SK-N-SH (cell line): ENCODE results near the gene MYLK4. TPM values are rescaled to one million over a fixed set of nuclear protein-coding genes. Genes with fewer than 3 reads are reported as not detected.

ENCODE experiments used
- CTCF ChIA-PET: fragments of 300-600, 350-600 bp; formaldehyde crosslinking; extraction: SDS; loops from one replicate; lab custom pipeline; 2021; lab: Yijun Ruan, JAX
- POLR2A ChIA-PET: fragments of 350-600 bp; sonication (Branson Sonifier 250); formaldehyde crosslinking; extraction: SDS; loops from one replicate; lab custom pipeline; 2020; ENCODE audit warnings: antibody characterized with exemption, inconsistent platforms; lab: Yijun Ruan, JAX
- DNase-seq: peaks from one replicate; pipeline ENCODE4 v3.0.0; 2012
- H2AFZ ChIP-seq: fragments of 200-600 bp; sonication (generic); 2 replicates; pipeline ENCODE4 v1.8.1; 2016; ENCODE audit warnings: antibody characterized with exemption, mild to moderate bottlenecking, low read depth
- H3F3A ChIP-seq: fragments of 200-600 bp; sonication (generic); replicated peaks from 2 replicates; pipeline ENCODE3; 2016; ENCODE audit warnings: antibody characterized with exemption, mild to moderate bottlenecking; ENCODE audit not compliant: insufficient read depth
- H3K27ac ChIP-seq, 2 experiments: fragments of 200-500 bp in 1 of 2; fragments of 200-600 bp in 1 of 2; sonication (Bioruptor generic) in 1 of 2; sonication (generic), shearing (Covaris generic) in 1 of 2; 2 replicates each; pipeline versions ENCODE4 v1.5.1 to v1.6.1; 2014 to 2016; ENCODE audit warnings: low read depth in 2 of 2, inconsistent platforms in 1 of 2, low read length in 1 of 2, mild to moderate bottlenecking in 1 of 2, mixed read lengths in 1 of 2
- H3K27me3 ChIP-seq: fragments of 200-600 bp; sonication (generic), shearing (Covaris generic); 2 replicates; pipeline ENCODE4 v1.6.1; 2016; ENCODE audit warnings: mixed run types; ENCODE audit not compliant: insufficient read depth
- H3K36me3 ChIP-seq, 2 experiments: fragments of 200-500 bp in 1 of 2; fragments of 200-600 bp in 1 of 2; sonication (Bioruptor generic) in 1 of 2; sonication (generic) in 1 of 2; replicated peaks in 1 of 2; 2 replicates each; pipeline versions ENCODE3 to v1.5.1; 2014 to 2016; ENCODE audit warnings: low read length in 1 of 2, mild to moderate bottlenecking in 1 of 2; ENCODE audit not compliant: insufficient read depth in 2 of 2, control insufficient read depth in 1 of 2
- H3K4me1 ChIP-seq, 2 experiments: fragments of 200-500 bp in 1 of 2; fragments of 200-600 bp in 1 of 2; sonication (Bioruptor generic) in 1 of 2; sonication (generic), shearing (Covaris generic) in 1 of 2; 2 replicates each; pipeline versions ENCODE4 v1.5.1 to v1.6.1; 2014 to 2016; ENCODE audit warnings: low read depth in 1 of 2, low read length in 1 of 2, mixed run types in 1 of 2; ENCODE audit not compliant: insufficient read depth in 2 of 2, control insufficient read depth in 1 of 2
- H3K4me2 ChIP-seq: fragments of 200-600 bp; sonication (generic), shearing (Covaris generic); 2 replicates; pipeline ENCODE4 v1.6.1; 2017; ENCODE audit warnings: mixed run types
- H3K4me3 ChIP-seq, 2 experiments: fragments of 200-500 bp in 1 of 2; fragments of 200-600 bp in 1 of 2; sonication (Bioruptor generic) in 1 of 2; sonication (generic), shearing (Covaris generic) in 1 of 2; 2 replicates each; pipeline versions ENCODE4 v1.5.1 to v1.8.1; 2014 to 2016; ENCODE audit warnings: low read depth in 2 of 2, inconsistent platforms in 1 of 2, low read length in 1 of 2, mild to moderate bottlenecking in 1 of 2, mixed read lengths in 1 of 2, moderate library complexity in 1 of 2
- H3K79me2 ChIP-seq: fragments of 200-600 bp; sonication (generic); 2 replicates; pipeline ENCODE4 v1.8.1; 2017; ENCODE audit warnings: mild to moderate bottlenecking; ENCODE audit not compliant: insufficient read depth
- H3K9ac ChIP-seq: fragments of 200-600 bp; sonication (generic); 2 replicates; pipeline ENCODE4 v1.6.1; 2017; ENCODE audit warnings: mixed run types
- H3K9me2 ChIP-seq: fragments of 200-600 bp; sonication (generic); 2 replicates; pipeline ENCODE4 v1.6.1; 2017; ENCODE audit warnings: mixed run types
- H3K9me3 ChIP-seq: fragments of 200-600 bp; sonication (generic); 2 replicates; pipeline ENCODE4 v1.6.1; 2017; ENCODE audit warnings: mixed run types, mild to moderate bottlenecking, moderate library complexity
- H4K20me1 ChIP-seq: fragments of 200-600 bp; sonication (generic); 2 replicates; pipeline ENCODE4 v1.6.1; 2017; ENCODE audit warnings: mild to moderate bottlenecking, mixed run types; ENCODE audit not compliant: insufficient read depth
- CTCF ChIP-seq: fragments of 200-600 bp; sonication (generic); IDR thresholded peaks from 2 replicates; pipeline ENCODE4 v1.6.1; 2017; ENCODE audit warnings: antibody characterized with exemption, mild to moderate bottlenecking, moderate library complexity
- EZH2phosphoT487 ChIP-seq: fragments of 200-600 bp; sonication (generic); IDR thresholded peaks from 2 replicates; pipeline ENCODE4 v1.6.1; 2017; ENCODE audit warnings: low read depth, mixed run types, mild to moderate bottlenecking, antibody characterized with exemption, moderate library complexity, borderline replicate concordance
- FOSL2 ChIP-seq: IDR thresholded peaks from 2 replicates; pipeline ENCODE4 v1.4.0; 2012; ENCODE audit warnings: low read depth, mild to moderate bottlenecking, moderate library complexity, borderline replicate concordance
- MXI1 ChIP-seq: IDR thresholded peaks from 2 replicates; pipeline ENCODE4 v1.6.1; 2012; ENCODE audit warnings: mild to moderate bottlenecking, low read depth, low read length, improper control_type of control experiment
- NFIC ChIP-seq: IDR thresholded peaks from 2 replicates; pipeline ENCODE4 v1.4.0; 2012; ENCODE audit warnings: borderline replicate concordance
- POLR2AphosphoS5 ChIP-seq: IDR thresholded peaks from 2 replicates; pipeline ENCODE4 v1.6.1; 2012; ENCODE audit warnings: low read depth, low read length
- RCOR1 ChIP-seq: fragments of 150-350 bp; IDR thresholded peaks from 2 replicates; pipeline ENCODE4 v1.6.1; 2017; ENCODE audit warnings: antibody characterized with exemption, low read length
- TAF1 ChIP-seq: IDR thresholded peaks from 2 replicates; pipeline ENCODE4 v1.6.1; 2012; ENCODE audit warnings: low read depth, mild to moderate bottlenecking, low read length, moderate library complexity, borderline replicate concordance
- TCF12 ChIP-seq: IDR thresholded peaks from 2 replicates; pipeline ENCODE4 v1.4.0; 2012
- YY1 ChIP-seq: IDR thresholded peaks from 2 replicates; pipeline ENCODE4 v1.4.0; 2012; ENCODE audit warnings: low read depth, mild to moderate bottlenecking
- ZBTB33 ChIP-seq: IDR thresholded peaks from 2 replicates; pipeline ENCODE4 v1.4.0; 2012; ENCODE audit warnings: low read depth, borderline replicate concordance
- WGBS: methylation state at CpG from one replicate; pipeline ENCODE4 v1.1.6; 2017; ENCODE audit warnings: low lambda C conversion rate; 5-methylcytosine and 5-hydroxymethylcytosine counted together
- polyA plus RNA-seq, 3 experiments: library from polyadenylated mRNA; depleted of rRNA; stranded (reverse); fragments of >200 nt; gene quantifications; 2 replicates each; pipeline ENCODE4 v1.2.3, GENCODE V29; 2012

MYLK4 gene
- polyA plus RNA-seq, 1 of the 3 experiments (the other 2 are of a cell fraction): 0.16 TPM

- no peak for TF ChIP-seq MXI1
- no peak for TF ChIP-seq CTCF
- no peak for TF ChIP-seq FOSL2
- TF ChIP-seq EZH2phosphoT487: no peak
- no peak for TF ChIP-seq ZBTB33
- no peak for TF ChIP-seq TCF12
- no peak for TF ChIP-seq YY1
- no peak for TF ChIP-seq TAF1
- TF ChIP-seq NFIC: no peak
Observed at GRCh38 chr6:2716936-2717700, 33.6 kb downstream of the MYLK4 start (continued).

GRCh38 chr6:2715737-2716136, 35.0 kb downstream of the MYLK4 start:
- Histone ChIP-seq H3F3A (peaks cover 8% of the 10 kb centered on the region), H3K9me2 (no peaks in the 10 kb centered on the region), H3K79me2 (no peaks in the 10 kb centered on the region), H3K4me1 (peaks cover 0 to 7% of the 10 kb centered on the region in 2 experiments; a peak in 1 of 4 replicates), H3K27ac (no peak overlapping the region), H3K9ac (no peak overlapping the region), H3K27me3 (no peaks in the 10 kb centered on the region), H3K4me2 (no peak overlapping the region), H4K20me1 (no peaks in the 10 kb centered on the region), H3K4me3 (no peak overlapping the region), H3K36me3 (no peaks in the 10 kb centered on the region), H3K9me3 (peaks cover 8% of the 10 kb centered on the region; the same call in 1 of the 2 replicates), H2AFZ (no peak overlapping the region)
- no peak for DNase-seq
- TF ChIP-seq EZH2phosphoT487 (no peak), POLR2AphosphoS5 (no peak), MXI1 (no peak), RCOR1 (no peak)
- ChIA-PET POLR2A (no interaction called here), CTCF (interaction anchor here (0.7 kb wide), 1 partner anchor 22 kb away, joined by 3 read pairs; no protein-coding TSS in a partner anchor)
- 79% methylated on average over 5 of the region's 5 CpGs for WGBS
